ENCODE results near the gene CD47.

- TF ChIP-seq, protein P1, sequence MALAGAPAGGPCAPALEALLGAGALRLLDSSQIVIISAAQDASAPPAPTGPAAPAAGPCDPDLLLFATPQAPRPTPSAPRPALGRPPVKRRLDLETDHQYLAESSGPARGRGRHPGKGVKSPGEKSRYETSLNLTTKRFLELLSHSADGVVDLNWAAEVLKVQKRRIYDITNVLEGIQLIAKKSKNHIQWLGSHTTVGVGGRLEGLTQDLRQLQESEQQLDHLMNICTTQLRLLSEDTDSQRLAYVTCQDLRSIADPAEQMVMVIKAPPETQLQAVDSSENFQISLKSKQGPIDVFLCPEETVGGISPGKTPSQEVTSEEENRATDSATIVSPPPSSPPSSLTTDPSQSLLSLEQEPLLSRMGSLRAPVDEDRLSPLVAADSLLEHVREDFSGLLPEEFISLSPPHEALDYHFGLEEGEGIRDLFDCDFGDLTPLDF (CRISPR knock-in tag; IDR thresholded peaks at IDR 0.05) = no peak
- no peak for TF ChIP-seq IRF2 (CRISPR knock-in tag; IDR thresholded peaks at IDR 0.05; ENCODE audit: borderline replicate concordance, low read depth)
- TF ChIP-seq CTCF (IDR thresholded peaks at IDR 0.05) = no peak
- TF ChIP-seq, protein P2, sequence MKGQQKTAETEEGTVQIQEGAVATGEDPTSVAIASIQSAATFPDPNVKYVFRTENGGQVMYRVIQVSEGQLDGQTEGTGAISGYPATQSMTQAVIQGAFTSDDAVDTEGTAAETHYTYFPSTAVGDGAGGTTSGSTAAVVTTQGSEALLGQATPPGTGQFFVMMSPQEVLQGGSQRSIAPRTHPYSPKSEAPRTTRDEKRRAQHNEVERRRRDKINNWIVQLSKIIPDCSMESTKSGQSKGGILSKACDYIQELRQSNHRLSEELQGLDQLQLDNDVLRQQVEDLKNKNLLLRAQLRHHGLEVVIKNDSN (CRISPR knock-in tag; IDR thresholded peaks at IDR 0.05) = no peak
- TF ChIP-seq, protein P3, sequence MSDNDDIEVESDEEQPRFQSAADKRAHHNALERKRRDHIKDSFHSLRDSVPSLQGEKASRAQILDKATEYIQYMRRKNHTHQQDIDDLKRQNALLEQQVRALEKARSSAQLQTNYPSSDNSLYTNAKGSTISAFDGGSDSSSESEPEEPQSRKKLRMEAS (CRISPR knock-in tag; IDR thresholded peaks at IDR 0.05) = no peak
- TF ChIP-seq KAT7 (CRISPR knock-in tag; IDR thresholded peaks at IDR 0.05; ENCODE audit: borderline replicate concordance) = no peak
- TF ChIP-seq ZNF121 (CRISPR knock-in tag; IDR thresholded peaks at IDR 0.05) = no peak
- no peak for TF ChIP-seq FOXJ3 (CRISPR knock-in tag; IDR thresholded peaks at IDR 0.05; ENCODE audit: borderline replicate concordance)
- TF ChIP-seq ELF4 (CRISPR knock-in tag; IDR thresholded peaks at IDR 0.05; ENCODE audit: low read depth) = no peak
- no peak for TF ChIP-seq GABPB1 (CRISPR knock-in tag; IDR thresholded peaks at IDR 0.05)
Observed at GRCh38 chr3:108091498-108092250, 843 bp upstream of the CD47 start.
